Measurements from ENCODE around the gene LRRC38.
"Not testable (repeated sequence)": the region's sequence is repeated elsewhere in the genome, so short reads cannot be mapped to it uniquely, and the experiment has no call there.

Gene LRRC38, protein sequence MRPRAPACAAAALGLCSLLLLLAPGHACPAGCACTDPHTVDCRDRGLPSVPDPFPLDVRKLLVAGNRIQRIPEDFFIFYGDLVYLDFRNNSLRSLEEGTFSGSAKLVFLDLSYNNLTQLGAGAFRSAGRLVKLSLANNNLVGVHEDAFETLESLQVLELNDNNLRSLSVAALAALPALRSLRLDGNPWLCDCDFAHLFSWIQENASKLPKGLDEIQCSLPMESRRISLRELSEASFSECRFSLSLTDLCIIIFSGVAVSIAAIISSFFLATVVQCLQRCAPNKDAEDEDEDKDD

GRCh38 chr1:13513895-13514546, at the start of gene LRRC38:
TSS of gene LRRC38 (minus strand) at chr1:13514003. CDS start at chr1:13513593, 410 bp downstream.
- no peak for DNase-seq

GRCh38 chr1:13562981-13563380, 49.2 kb upstream of the LRRC38 start:
- not testable (repeated sequence) for DNase-seq

DNA sequence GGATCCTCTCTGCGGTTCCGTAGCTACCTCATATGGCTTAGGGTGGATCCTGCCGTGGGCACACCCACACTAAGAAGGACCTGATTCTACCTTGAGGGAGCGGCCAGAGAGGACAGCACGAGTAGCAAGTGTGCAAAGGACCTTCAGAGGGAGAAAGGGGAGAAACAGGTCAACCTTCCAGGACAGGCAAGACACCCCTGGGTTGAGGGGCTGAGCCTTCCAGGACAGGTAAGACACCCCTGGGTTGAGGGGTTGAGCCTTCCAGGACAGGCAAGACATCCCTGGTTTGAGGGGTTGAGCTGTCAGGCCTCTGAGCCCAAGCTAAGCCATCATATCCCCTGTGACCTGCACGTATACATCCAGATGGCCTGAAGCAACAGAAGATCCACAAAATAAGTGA, 46.7 kb upstream of the LRRC38 start:
- DNase-seq, result no peak

DNA sequence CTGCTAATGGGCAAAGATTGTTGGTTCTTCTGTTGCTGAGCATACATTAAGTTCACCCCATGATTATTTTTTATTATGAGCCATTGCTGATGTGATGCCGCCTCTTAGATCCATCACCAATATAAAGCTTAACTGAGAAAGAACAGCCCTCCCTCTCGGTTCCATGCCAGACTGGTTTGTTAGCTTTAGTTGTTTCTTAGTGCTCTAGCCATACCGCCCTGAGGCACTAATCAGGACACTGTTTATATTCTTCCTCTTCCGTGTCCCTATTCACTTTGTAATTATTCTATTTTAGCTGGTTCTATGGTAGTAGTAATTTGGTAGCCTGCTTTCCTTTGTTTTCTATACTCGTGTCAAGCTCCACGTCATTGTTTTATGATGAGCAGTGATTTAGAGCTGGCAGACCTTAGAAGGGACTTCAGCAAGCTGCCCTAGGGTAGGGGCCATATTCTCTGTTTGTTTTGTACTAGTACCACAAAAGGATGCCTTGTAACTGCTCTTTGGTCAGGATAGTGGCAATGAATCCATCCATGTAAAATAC, 42.5 kb upstream of the LRRC38 start:
- no peak for DNase-seq

GRCh38 chr1:13554798-13555197, 41.0 kb upstream of the LRRC38 start:
- no peak for DNase-seq

DNA sequence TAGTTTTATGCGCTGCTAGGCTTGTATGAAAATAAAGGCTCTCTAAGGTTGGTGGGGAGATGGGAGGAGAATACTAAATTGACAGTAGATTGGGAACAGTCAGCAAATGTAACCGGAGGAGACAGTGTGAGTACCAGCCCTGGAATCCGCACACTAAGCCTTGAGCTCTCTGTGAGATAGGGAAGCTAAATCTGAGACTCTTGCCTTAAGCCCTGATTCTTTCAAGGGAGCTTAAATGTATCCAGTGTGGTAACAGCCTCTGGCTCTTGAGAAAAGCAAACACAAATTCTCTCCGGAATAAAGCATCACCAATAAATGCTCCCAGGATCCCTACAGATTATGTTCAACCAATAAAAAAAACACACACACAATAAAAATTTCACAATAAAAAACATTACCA, 36.9 kb upstream of the LRRC38 start:
- no peak for DNase-seq

GRCh38 chr1:13549521-13549920, 35.7 kb upstream of the LRRC38 start:
- peak in 44 of 56 donors; percentile 2 to 80 (median 48) for DNase-seq

DNA sequence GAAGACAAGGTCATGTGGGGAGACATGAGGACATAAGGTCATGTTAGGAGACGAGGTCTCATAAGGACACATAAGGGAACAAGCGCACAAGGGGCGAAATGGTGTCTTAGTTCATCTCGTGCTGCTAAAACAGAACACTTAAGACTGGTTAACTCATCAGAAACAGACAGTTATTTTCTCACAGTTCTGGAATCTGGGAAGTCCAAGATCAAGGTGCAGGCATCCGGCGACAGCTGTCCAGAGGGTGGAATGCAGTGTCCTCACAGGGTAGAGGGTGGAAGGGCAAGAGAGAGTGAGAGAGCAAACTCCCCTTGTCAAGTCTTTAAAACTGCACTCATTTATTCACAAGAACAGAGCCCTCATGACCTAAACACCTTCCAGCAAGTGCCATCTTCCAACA, 35.2 kb upstream of the LRRC38 start:
- DNase-seq, result peak in 1 of 56 donors; percentile 15

- DNase-seq, result no peak
Measured at GRCh38 chr1:13548281-13548680, 34.5 kb upstream of the LRRC38 start.

- no peak for DNase-seq
Measured at GRCh38 chr1:13546791-13547190, 33.0 kb upstream of the LRRC38 start.

DNA sequence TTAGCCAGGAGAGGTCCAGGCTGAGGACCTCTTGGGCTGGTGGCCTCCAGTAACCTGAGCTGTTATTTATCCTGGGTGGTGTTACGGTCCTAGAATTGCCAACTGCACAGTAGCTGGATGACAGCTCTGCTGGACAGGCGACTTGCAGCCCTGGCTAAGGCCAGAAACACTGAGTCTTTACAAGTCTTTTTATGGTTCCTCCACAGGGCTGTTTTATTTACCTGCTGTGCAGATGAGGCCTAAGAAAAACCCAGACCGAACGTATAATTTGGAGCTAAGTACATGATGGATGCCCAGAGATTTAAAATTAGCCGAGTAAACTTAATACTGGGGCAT, 30.4 kb upstream of the LRRC38 start:
- DNase-seq, result no peak

- DNase-seq, result peak in 48 of 56 donors; percentile 1 to 73 (median 31)
Measured at GRCh38 chr1:13543451-13544220, 29.8 kb upstream of the LRRC38 start.

GRCh38 chr1:13541435-13542215, 27.8 kb upstream of the LRRC38 start:
- DNase-seq, result no peak

- DNase-seq, result peak in 21 of 56 donors; percentile 1 to 56 (median 22)
Measured at GRCh38 chr1:13540866-13541265, 27.1 kb upstream of the LRRC38 start.

- no peak for DNase-seq
Measured at GRCh38 chr1:13539683-13540082, 25.9 kb upstream of the LRRC38 start.

DNA sequence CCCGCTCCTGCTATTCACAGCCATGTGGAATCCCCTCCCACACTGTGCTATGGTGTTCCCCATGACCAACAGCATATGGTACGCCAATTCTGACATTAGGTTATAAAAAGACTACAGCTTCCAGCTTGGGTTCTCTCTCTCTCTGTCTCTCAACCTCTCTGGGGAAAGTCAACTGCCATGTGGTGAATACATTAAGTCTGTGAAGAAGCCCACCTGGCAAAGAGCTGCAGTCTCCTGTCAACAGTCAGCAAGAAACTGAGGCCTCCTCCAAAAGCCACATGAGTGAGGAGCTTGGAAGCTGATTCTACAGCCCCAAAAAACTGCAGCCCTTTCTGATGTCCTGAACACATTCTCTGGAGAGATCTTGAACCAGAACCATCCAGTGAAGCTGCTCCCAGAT, 25.0 kb upstream of the LRRC38 start:
- DNase-seq, result no peak

GRCh38 chr1:13536571-13536970, 22.8 kb upstream of the LRRC38 start:
- no peak for DNase-seq

GRCh38 chr1:13535227-13535626, 21.4 kb upstream of the LRRC38 start:
- DNase-seq, result no peak

GRCh38 chr1:13528320-13528719, 14.5 kb upstream of the LRRC38 start:
- DNase-seq, result no peak

DNA sequence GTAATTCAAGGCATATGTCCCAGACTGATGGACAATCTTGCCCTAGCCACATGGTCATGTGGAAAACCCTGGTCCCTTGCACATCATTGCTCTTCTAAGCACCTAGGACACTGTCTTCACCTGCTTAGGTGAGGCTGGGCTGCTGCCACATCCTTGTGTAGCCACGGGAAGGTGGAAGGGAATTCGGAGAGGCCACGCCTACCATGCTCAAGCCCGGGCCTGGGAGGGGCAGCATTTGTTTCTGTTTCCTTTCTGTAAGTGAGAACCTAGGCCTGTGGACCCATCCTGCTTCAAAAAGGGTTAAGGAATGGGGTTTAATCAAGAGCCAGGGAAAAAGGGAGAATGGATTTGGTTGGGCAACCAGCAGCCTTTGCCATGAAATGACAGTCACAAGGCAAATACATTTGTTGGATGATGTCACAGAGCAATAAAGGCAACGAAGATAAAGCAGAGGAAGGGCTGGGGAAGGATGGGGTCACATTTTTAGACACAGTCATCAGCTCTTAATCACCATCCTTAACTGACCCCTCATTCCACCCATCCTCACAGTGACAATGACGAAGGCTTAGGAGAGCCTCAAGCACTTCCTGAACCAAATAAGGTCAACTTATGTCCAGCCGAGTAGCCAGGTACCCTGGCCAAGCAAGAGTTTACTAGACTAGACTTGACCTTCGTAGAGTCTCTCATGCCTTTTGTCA, 10.1 kb upstream of the LRRC38 start:
- DNase-seq, result no peak

DNA sequence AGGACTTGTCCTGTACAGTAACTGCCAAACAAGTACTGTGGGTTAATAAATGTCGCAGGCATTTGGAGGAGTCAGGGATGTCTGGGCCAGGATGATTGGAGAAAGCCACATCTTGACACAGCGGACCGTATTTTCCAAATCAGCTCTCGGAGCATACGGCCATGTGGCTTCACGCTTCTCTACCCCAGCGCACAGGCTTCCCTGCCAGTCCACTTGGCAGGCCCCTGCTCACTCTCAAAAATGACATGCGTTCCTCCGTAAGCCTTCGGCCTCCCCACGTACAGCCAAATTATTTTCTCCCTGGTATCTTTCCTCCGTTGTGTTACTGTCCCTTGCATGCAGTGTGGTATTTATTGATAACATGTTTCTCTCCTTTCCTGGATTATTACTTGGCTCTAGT, 7.2 kb upstream of the LRRC38 start:
- no peak for DNase-seq
